ENCODE measurements around the gene PRTG.

- TF ChIP-seq, protein P1, sequence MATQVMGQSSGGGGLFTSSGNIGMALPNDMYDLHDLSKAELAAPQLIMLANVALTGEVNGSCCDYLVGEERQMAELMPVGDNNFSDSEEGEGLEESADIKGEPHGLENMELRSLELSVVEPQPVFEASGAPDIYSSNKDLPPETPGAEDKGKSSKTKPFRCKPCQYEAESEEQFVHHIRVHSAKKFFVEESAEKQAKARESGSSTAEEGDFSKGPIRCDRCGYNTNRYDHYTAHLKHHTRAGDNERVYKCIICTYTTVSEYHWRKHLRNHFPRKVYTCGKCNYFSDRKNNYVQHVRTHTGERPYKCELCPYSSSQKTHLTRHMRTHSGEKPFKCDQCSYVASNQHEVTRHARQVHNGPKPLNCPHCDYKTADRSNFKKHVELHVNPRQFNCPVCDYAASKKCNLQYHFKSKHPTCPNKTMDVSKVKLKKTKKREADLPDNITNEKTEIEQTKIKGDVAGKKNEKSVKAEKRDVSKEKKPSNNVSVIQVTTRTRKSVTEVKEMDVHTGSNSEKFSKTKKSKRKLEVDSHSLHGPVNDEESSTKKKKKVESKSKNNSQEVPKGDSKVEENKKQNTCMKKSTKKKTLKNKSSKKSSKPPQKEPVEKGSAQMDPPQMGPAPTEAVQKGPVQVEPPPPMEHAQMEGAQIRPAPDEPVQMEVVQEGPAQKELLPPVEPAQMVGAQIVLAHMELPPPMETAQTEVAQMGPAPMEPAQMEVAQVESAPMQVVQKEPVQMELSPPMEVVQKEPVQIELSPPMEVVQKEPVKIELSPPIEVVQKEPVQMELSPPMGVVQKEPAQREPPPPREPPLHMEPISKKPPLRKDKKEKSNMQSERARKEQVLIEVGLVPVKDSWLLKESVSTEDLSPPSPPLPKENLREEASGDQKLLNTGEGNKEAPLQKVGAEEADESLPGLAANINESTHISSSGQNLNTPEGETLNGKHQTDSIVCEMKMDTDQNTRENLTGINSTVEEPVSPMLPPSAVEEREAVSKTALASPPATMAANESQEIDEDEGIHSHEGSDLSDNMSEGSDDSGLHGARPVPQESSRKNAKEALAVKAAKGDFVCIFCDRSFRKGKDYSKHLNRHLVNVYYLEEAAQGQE (IDR thresholded peaks at IDR 0.05; ENCODE audit: insufficient read depth in 1 of 2, low read depth in 2 of 2, low read length in 2 of 2): no peak
- TF ChIP-seq POLR2AphosphoS5 (IDR thresholded peaks at IDR 0.05; ENCODE audit: low read depth, low read length) (no peak), SIN3A (IDR thresholded peaks at IDR 0.05; ENCODE audit: borderline replicate concordance, insufficient read depth, low read length) (no peak), FOXP2 (optimal IDR thresholded peaks at IDR 0.05; ENCODE audit: borderline replicate concordance, extremely low read depth, extremely low read length, insufficient read depth) (no peak)
Observed at GRCh38 chr15:55768670-55769185, 25.8 kb upstream of the PRTG start.
